ENCODE measurements around the gene RBP7.

GRCh38 chr1:9957726-9958125 lies 39.3 kb upstream of the RBP7 start:
- no peak for TF ChIP-seq EZH2 (IDR thresholded peaks at IDR 0.05; ENCODE audit: borderline replicate concordance, insufficient read depth, low read length, poor library complexity, severe bottlenecking)
- TF ChIP-seq CTCF (IDR thresholded peaks at IDR 0.05; ENCODE audit: poor library complexity, severe bottlenecking) = no peak
- no peak for TF ChIP-seq SMC3 (conservative IDR thresholded peaks at IDR 0.05; ENCODE audit: poor library complexity)
- no peak for TF ChIP-seq POLR2AphosphoS5 (IDR thresholded peaks at IDR 0.05)
- TF ChIP-seq REST (IDR thresholded peaks at IDR 0.05; ENCODE audit: borderline replicate concordance) = no peak
- TF ChIP-seq EP300 (conservative IDR thresholded peaks at IDR 0.05; ENCODE audit: poor library complexity, severe bottlenecking) = no peak
- no peak for TF ChIP-seq MXI1 (conservative IDR thresholded peaks at IDR 0.05; ENCODE audit: poor library complexity, severe bottlenecking)

Measured in neural cell (in vitro differentiated cells).